GM19023 (cell line): Measurements from ENCODE around the gene CCNG1.

ENCODE experiments used
- ATAC-seq: cut with Tn5 transposase; IDR thresholded peaks from one replicate; pipeline ENCODE4 v1.9.1; 2021; ENCODE audit warnings: mild to moderate bottlenecking, moderate library complexity; ENCODE audit not compliant: unreplicated experiment

Gene CCNG1

GRCh38 chr5:163489055-163489744, 51.8 kb downstream of the CCNG1 start:
- ATAC-seq: no peak

GRCh38 chr5:163489745-163490075, 52.3 kb downstream of the CCNG1 start:
- no peak for ATAC-seq
